ENCODE results near the gene MAF.

- TF ChIP-seq POLR2A (IDR thresholded peaks at IDR 0.05), result no peak
- no peak for TF ChIP-seq CTCF (IDR thresholded peaks at IDR 0.05)
These were observed 7.0 kb upstream of the MAF start for GRCh38 chr16:79607587-79607986.
